IMR-90 (cell line): Measurements from ENCODE around the gene TBXAS1. TPM values are rescaled to one million over a fixed set of nuclear protein-coding genes. Genes with fewer than 3 reads are reported as not detected.

ENCODE experiments used
- ATAC-seq: fragments of 200-7000 bp; cut with Tn5 transposase; 2 replicates; pipeline ENCODE4 v1.9.1; 2020; ENCODE audit warnings: low read depth, mild to moderate bottlenecking, moderate library complexity
- BruUV-seq: library from RNA; stranded (reverse); fragments of 400-500 nt; replicated peaks from 2 replicates; lab custom pipeline; 2021; lab: Mats Ljungman, UMichigan
- CTCF ChIA-PET: fragments of 300-600 bp; formaldehyde crosslinking; extraction: SDS; loops from one replicate; lab custom pipeline; 2021; ENCODE audit warnings: antibody characterized with exemption; lab: Yijun Ruan, JAX
- POLR2A ChIA-PET: fragments of 300-600 bp; sonication (Branson Sonifier 250); formaldehyde crosslinking; loops from one replicate; lab custom pipeline; 2022; ENCODE audit warnings: antibody characterized with exemption; ENCODE audit not compliant: unreplicated experiment; lab: Charles Lee
- DNase-seq: peaks from one replicate; pipeline ENCODE4 v3.0.0; 2013
- H2AFZ ChIP-seq: replicated peaks from 2 replicates; pipeline ENCODE3; 2013; ENCODE audit warnings: low read length, mild to moderate bottlenecking; ENCODE audit not compliant: poor library complexity
- H2AK5ac ChIP-seq: 2 replicates; pipeline ENCODE4 v1.6.1; 2013; ENCODE audit warnings: low read depth, low read length, inconsistent platforms
- H2AK9ac ChIP-seq: replicated peaks from 2 replicates; pipeline ENCODE3; 2013; ENCODE audit warnings: mild to moderate bottlenecking, low read depth, low read length, moderate library complexity; ENCODE audit not compliant: poor library complexity
- H2BK120ac ChIP-seq: 2 replicates; pipeline ENCODE4 v1.6.1; 2013; ENCODE audit warnings: low read depth, low read length, inconsistent platforms
- H2BK15ac ChIP-seq: 3 replicates; pipeline ENCODE4 v1.6.1; 2013; ENCODE audit warnings: low read depth, low read length, inconsistent platforms
- H2BK20ac ChIP-seq: 2 replicates; pipeline ENCODE4 v1.6.1; 2013; ENCODE audit warnings: low read depth, mild to moderate bottlenecking, inconsistent platforms, low read length, moderate library complexity
- H2BK5ac ChIP-seq: 2 replicates; pipeline ENCODE4 v1.6.1; 2013; ENCODE audit warnings: mild to moderate bottlenecking, low read depth, low read length, inconsistent platforms; ENCODE audit not compliant: poor library complexity, severe bottlenecking
- H3K14ac ChIP-seq: replicated peaks from 2 replicates; pipeline ENCODE4 v1.6.1; 2013; ENCODE audit warnings: low read depth, low read length, inconsistent platforms
- H3K18ac ChIP-seq: 2 replicates; pipeline ENCODE4 v1.6.1; 2013; ENCODE audit warnings: low read depth, low read length, control low read depth
- H3K23ac ChIP-seq: 2 replicates; pipeline ENCODE4 v1.6.1; 2013; ENCODE audit warnings: low read depth, low read length, inconsistent platforms
- H3K27ac ChIP-seq: 2 replicates; pipeline ENCODE4 v1.5.1; 2013; ENCODE audit warnings: mild to moderate bottlenecking, control low read depth, low read length; ENCODE audit not compliant: insufficient read depth
- H3K27me3 ChIP-seq: 2 replicates; pipeline ENCODE4 v1.6.1; 2013; ENCODE audit warnings: low read length; ENCODE audit not compliant: control insufficient read depth, insufficient read depth
- H3K36me3 ChIP-seq: 2 replicates; pipeline ENCODE4 v1.6.1; 2013; ENCODE audit warnings: low read length, mixed read lengths; ENCODE audit not compliant: control insufficient read depth, insufficient read depth
- H3K4ac ChIP-seq: 2 replicates; pipeline ENCODE4 v1.6.1; 2013; ENCODE audit warnings: low read depth, low read length, inconsistent platforms
- H3K4me1 ChIP-seq: 2 replicates; pipeline ENCODE4 v1.6.1; 2013; ENCODE audit warnings: low read length, mixed read lengths; ENCODE audit not compliant: control insufficient read depth, insufficient read depth
- H3K4me2 ChIP-seq: 2 replicates; pipeline ENCODE4 v1.6.1; 2013; ENCODE audit warnings: low read depth, mild to moderate bottlenecking, control low read depth, low read length, moderate library complexity
- H3K4me3 ChIP-seq: 2 replicates; pipeline ENCODE4 v1.5.1; 2013; ENCODE audit warnings: low read depth, mild to moderate bottlenecking, control low read depth, low read length, moderate library complexity; ENCODE audit not compliant: insufficient read depth
- H3K56ac ChIP-seq: 2 replicates; pipeline ENCODE4 v1.6.1; 2013; ENCODE audit warnings: low read length, inconsistent platforms; ENCODE audit not compliant: insufficient read depth; ENCODE audit errors: extremely low read depth
- H3K79me1 ChIP-seq, 2 experiments: 2 replicates each; pipeline ENCODE4 v1.6.1; 2013; ENCODE audit warnings: low read length in 2 of 2, inconsistent platforms in 1 of 2, low read depth in 1 of 2
- H3K9ac ChIP-seq: 2 replicates; pipeline ENCODE4 v1.6.1; 2013; ENCODE audit warnings: low read depth, low read length, control low read depth
- H3K9me1 ChIP-seq: 2 replicates; pipeline ENCODE4 v1.6.1; 2013; ENCODE audit warnings: low read length, inconsistent platforms; ENCODE audit not compliant: insufficient read depth
- H3K9me3 ChIP-seq: 2 replicates; pipeline ENCODE4 v1.6.1; 2013; ENCODE audit warnings: low read length; ENCODE audit not compliant: control insufficient read depth, insufficient read depth
- H4K20me1 ChIP-seq: 2 replicates; pipeline ENCODE4 v1.6.1; 2013; ENCODE audit warnings: low read length, inconsistent platforms; ENCODE audit not compliant: insufficient read depth
- H4K5ac ChIP-seq: 2 replicates; pipeline ENCODE4 v1.6.1; 2013; ENCODE audit warnings: mild to moderate bottlenecking, low read depth, low read length, control low read depth
- H4K8ac ChIP-seq, 2 experiments: 2 replicates each; pipeline ENCODE4 v1.6.1; 2013; ENCODE audit warnings: low read depth in 2 of 2, low read length in 2 of 2, control low read depth in 1 of 2, inconsistent platforms in 1 of 2
- H4K91ac ChIP-seq: 2 replicates; pipeline ENCODE4 v1.6.1; 2013; ENCODE audit warnings: low read depth, low read length, inconsistent platforms; ENCODE audit not compliant: insufficient read depth
- POLR2A ChIP-seq: IDR thresholded peaks from 2 replicates; pipeline ENCODE4 v1.6.1; 2012; ENCODE audit warnings: mild to moderate bottlenecking, low read depth, low read length
- RFX5 ChIP-seq: IDR thresholded peaks from 2 replicates; pipeline ENCODE4 v1.8.0; 2012; ENCODE audit warnings: low read depth, mild to moderate bottlenecking, low read length, moderate library complexity
- WGBS, 2 experiments: methylation state at CpG; one replicate each; pipeline versions ENCODE4 v1.1.5 to v1.1.7; 2013; ENCODE audit warnings: missing lambda C conversion rate in 2 of 2; ENCODE audit not compliant: insufficient read length in 1 of 2; ENCODE audit errors: extremely low coverage in 2 of 2; 5-methylcytosine and 5-hydroxymethylcytosine counted together
- dilution Hi-C: fragments of 300-500 bp; cut with HindIII; formaldehyde crosslinking; loops from one replicate; pipeline ENCODE4 v1.14.3; 2018; ENCODE audit warnings: low sequenced_read_pairs; ENCODE audit not compliant: unreplicated experiment
- in situ Hi-C: fragments of 300-500 bp; cut with MboI; formaldehyde crosslinking; loops from 3 replicates; pipeline ENCODE4 v1.14.3; 2019; ENCODE audit warnings: low sequenced_read_pairs, inconsistent platforms, mixed read lengths
- intact Hi-C: fragments of 100-400 bp; cut with micrococcal nuclease; formaldehyde crosslinking; loops from 2 replicates; pipeline ENCODE4 v1.10.0; 2022
- polyA plus RNA-seq, 3 experiments: library from polyadenylated mRNA; depleted of rRNA; stranded (reverse); fragments of >200 nt; gene quantifications; 2 replicates each; pipeline ENCODE4 v1.2.3, GENCODE V29; 2012; ENCODE audit warnings: low replicate concordance in 1 of 3
- total RNA-seq: library from RNA; depleted of rRNA; stranded (reverse); fragments of >200 nt; gene quantifications from 2 replicates; pipeline ENCODE4 v1.2.3, GENCODE V29; 2012

TBXAS1 gene
- total and polyA plus RNA-seq, 2 of the 4 experiments (the other 2 are of a cell fraction) = 5.9 to 10.8 TPM

DNA sequence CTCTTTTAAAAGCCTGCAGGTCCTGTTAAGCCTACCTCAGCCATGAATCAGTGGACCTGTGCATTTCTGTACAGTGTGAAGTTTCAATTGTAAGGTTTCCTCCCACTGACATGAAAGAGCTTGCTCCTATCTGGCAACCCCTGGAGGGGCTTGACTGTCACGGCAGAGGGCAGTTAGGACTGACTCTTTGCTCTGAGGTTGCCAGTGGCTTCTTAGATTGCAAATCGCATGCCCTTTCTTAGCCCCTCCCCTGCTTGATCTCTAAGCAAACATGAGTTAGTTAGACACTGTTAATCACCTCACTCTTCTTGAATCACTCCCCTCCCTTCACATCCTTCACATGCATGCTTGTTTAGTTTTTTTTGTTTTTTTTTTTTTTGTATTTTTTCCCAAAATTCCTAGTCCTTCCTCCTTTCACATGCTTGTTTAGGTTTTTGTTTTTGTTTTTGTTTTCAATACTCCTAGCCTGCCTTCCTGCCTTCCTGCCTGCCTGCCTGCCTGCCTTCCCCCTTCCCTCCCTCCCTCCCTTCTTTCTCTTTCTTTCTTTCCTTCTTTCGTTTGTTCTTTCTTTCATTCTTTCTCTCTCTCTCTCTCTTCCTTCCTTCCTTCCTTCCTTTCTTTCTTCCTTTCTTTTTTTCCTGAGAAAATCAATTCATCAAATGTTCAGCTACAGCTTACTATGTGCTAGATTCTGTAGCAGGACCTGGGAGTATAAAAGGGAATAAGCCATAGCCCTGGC is 45.2 kb upstream of the TBXAS1 start:
- in situ Hi-C loops (no loop called here), intact Hi-C loops (no loop called here), dilution Hi-C loops (no loop called here)
- H3K4me3 ChIP-seq = no peak overlapping the region
- H3K9me3 ChIP-seq = no peaks in the 10 kb centered on the region
- peaks cover 14% of the 10 kb centered on the region for H3K9me1 ChIP-seq
- H3K36me3 ChIP-seq = peaks cover 15% of the 10 kb centered on the region
- no peak overlapping the region for H4K91ac ChIP-seq
- peaks cover 8% of the 10 kb centered on the region; the same call in 1 of the 2 replicates for H3K4me1 ChIP-seq
- no peak overlapping the region for H3K27ac ChIP-seq
- H2AK5ac ChIP-seq = no peak overlapping the region
- POLR2A ChIA-PET = no interaction called here
- H4K20me1 ChIP-seq = no peaks in the 10 kb centered on the region
- H3K18ac ChIP-seq = no peak overlapping the region
- no peaks in the 10 kb centered on the region for H3K27me3 ChIP-seq
- H3K56ac ChIP-seq = no peak overlapping the region
- H3K79me1 ChIP-seq = peaks cover 0 to 34% of the 10 kb centered on the region in 2 experiments
- no CpG with 5 or more reads among the region's 3 CpGs for WGBS, 2 experiments
- no peak overlapping the region for H2BK120ac ChIP-seq
- no peak overlapping the region for H2BK5ac ChIP-seq
- no peak overlapping the region for H2BK15ac ChIP-seq
- no peak overlapping the region for H2AFZ ChIP-seq
- no peak overlapping the region for H3K14ac ChIP-seq
- no peak overlapping the region for H3K4ac ChIP-seq
- no peak for TF ChIP-seq RFX5
- no peak for TF ChIP-seq POLR2A
- H3K4me2 ChIP-seq = no peak overlapping the region
- no peak overlapping the region for H2BK20ac ChIP-seq
- H4K5ac ChIP-seq = no peak overlapping the region
- no peak overlapping the region for H4K8ac ChIP-seq
- no TSS peak for BruUV-seq
- no peak overlapping the region for H2AK9ac ChIP-seq
- ATAC-seq = peak; percentile 52; the same call in 1 of the 2 replicates
- no peak overlapping the region for H3K9ac ChIP-seq
- no peak overlapping the region for H3K23ac ChIP-seq
- no peak for DNase-seq
- CTCF ChIA-PET = interaction anchor here (0.6 kb wide), 4 partner anchors 13 to 219 kb away, joined by 3 to 5 read pairs (median 4); no protein-coding TSS in a partner anchor
